BE2C (cell line): ENCODE data around the gene ZNF362.
"Not testable (repeated sequence)": the region's sequence is repeated elsewhere in the genome, so short reads cannot be mapped to it uniquely, and the experiment has no call there.

Source experiments
- DNase-seq: peaks from one replicate; pipeline ENCODE4 v3.0.0-alpha.2; 2020
- H3K27me3 ChIP-seq: fragments of 250-450 bp; sonication (Bioruptor Pico); 2 replicates; pipeline ENCODE4 v1.5.1; 2020; ENCODE audit warnings: mild to moderate bottlenecking
- H3K36me3 ChIP-seq: fragments of 250-450 bp; sonication (Bioruptor Pico); 2 replicates; pipeline ENCODE4 v1.5.1; 2020; ENCODE audit warnings: mild to moderate bottlenecking
- H3K4me1 ChIP-seq: fragments of 250-450 bp; sonication (Bioruptor Pico); 2 replicates; pipeline ENCODE4 v1.5.1; 2020
- H3K4me3 ChIP-seq: 2 replicates; pipeline ENCODE4 v1.5.1; 2011; ENCODE audit warnings: low read depth, low read length
- H3K9me3 ChIP-seq: fragments of 250-450 bp; sonication (Bioruptor Pico); 2 replicates; pipeline ENCODE4 v1.5.1; 2020
- CTCF ChIP-seq: IDR thresholded peaks from 2 replicates; pipeline ENCODE4 v1.5.1; 2012; ENCODE audit warnings: mild to moderate bottlenecking, low read depth, low read length

The ZNF362 gene

GRCh38 chr1:33306653-33307493 lies 50.6 kb downstream of the ZNF362 start:
- Histone ChIP-seq H3K27me3 (no peaks in the 10 kb centered on the region), H3K36me3 (no peaks in the 10 kb centered on the region), H3K9me3 (no peaks in the 10 kb centered on the region), H3K4me3 (no peak overlapping the region), H3K4me1 (no peaks in the 10 kb centered on the region)
- no peak for DNase-seq
- TF ChIP-seq CTCF, result no peak

GRCh38 chr1:33307494-33307864 lies 51.2 kb downstream of the ZNF362 start:
- no peaks in the 10 kb centered on the region for H3K27me3 ChIP-seq
- no peaks in the 10 kb centered on the region for H3K36me3 ChIP-seq
- no peaks in the 10 kb centered on the region for H3K9me3 ChIP-seq
- DNase-seq, result no peak
- no peak for TF ChIP-seq CTCF
- no peak overlapping the region for H3K4me3 ChIP-seq
- H3K4me1 ChIP-seq, result no peaks in the 10 kb centered on the region

- not testable (repeated sequence) for H3K27me3 ChIP-seq, DNase-seq, H3K36me3 ChIP-seq, H3K9me3 ChIP-seq, H3K4me1 ChIP-seq, H3K4me3 ChIP-seq
Measured at GRCh38 chr1:33309351-33309750, 53.1 kb downstream of the ZNF362 start.

- no peak overlapping the region for H3K4me3 ChIP-seq
- no peak for DNase-seq
- TF ChIP-seq CTCF, result no peak
Measured at GRCh38 chr1:33310702-33311101, 54.4 kb downstream of the ZNF362 start.

GRCh38 chr1:33311706-33312412 lies 55.6 kb downstream of the ZNF362 start:
- no peak overlapping the region for H3K4me3 ChIP-seq
- DNase-seq, result no peak
- no peaks in the 10 kb centered on the region for H3K9me3 ChIP-seq
- H3K4me1 ChIP-seq, result no peaks in the 10 kb centered on the region
- H3K27me3 ChIP-seq, result no peaks in the 10 kb centered on the region
- no peak for TF ChIP-seq CTCF
- no peaks in the 10 kb centered on the region for H3K36me3 ChIP-seq

More at GRCh38 chr1:33310702-33311101, 54.4 kb downstream of the ZNF362 start:
- no peaks in the 10 kb centered on the region for H3K4me1 ChIP-seq
- no peaks in the 10 kb centered on the region for H3K27me3 ChIP-seq
- H3K9me3 ChIP-seq, result no peaks in the 10 kb centered on the region
- H3K36me3 ChIP-seq, result no peaks in the 10 kb centered on the region

GRCh38 chr1:33312413-33312749 lies 56.1 kb downstream of the ZNF362 start:
- DNase-seq, result no peak
- H3K4me3 ChIP-seq, result no peak overlapping the region

More at GRCh38 chr1:33312413-33312749, 56.1 kb downstream of the ZNF362 start:
- H3K27me3 ChIP-seq, result no peaks in the 10 kb centered on the region
- no peaks in the 10 kb centered on the region for H3K4me1 ChIP-seq
- no peaks in the 10 kb centered on the region for H3K9me3 ChIP-seq
- H3K36me3 ChIP-seq, result no peaks in the 10 kb centered on the region
- no peak for TF ChIP-seq CTCF
